OCI-LY3 (cell line): ENCODE results near the gene MTUS2.
A peak's percentile ranks its signal among the peaks of the same experiment; 100 is the strongest.

Source experiments
- H2AFZ ChIP-seq: fragments of 200-600, 300-600 bp; shearing (Covaris generic); 2 replicates; pipeline ENCODE4 v1.6.0; 2014; ENCODE audit warnings: antibody characterized with exemption, low read depth, low read length
- H3K27ac ChIP-seq: fragments of 200-600, 300-600 bp; sonication (generic); 2 replicates; pipeline ENCODE4 v1.5.1; 2014; ENCODE audit warnings: mild to moderate bottlenecking, low read length, moderate library complexity, mixed read lengths
- H3K27me3 ChIP-seq: fragments of 200-600, 300-600 bp; sonication (generic); 2 replicates; pipeline ENCODE4 v1.6.1; 2014; ENCODE audit warnings: low read depth, low read length, mixed read lengths
- H3K36me3 ChIP-seq: fragments of 200-600, 300-600 bp; sonication (generic); replicated peaks from 2 replicates; pipeline ENCODE3; 2014; ENCODE audit warnings: low read depth, low read length, mixed read lengths
- H3K4me1 ChIP-seq: fragments of 300-600, 200-600 bp; sonication (generic); 2 replicates; pipeline ENCODE4 v1.6.1; 2014; ENCODE audit warnings: low read length, mixed read lengths
- H3K4me2 ChIP-seq: fragments of 200-600, 300-600 bp; sonication (generic); 2 replicates; pipeline ENCODE4 v1.6.1; 2014; ENCODE audit warnings: low read length, mixed read lengths
- H3K4me3 ChIP-seq: fragments of 300-600, 200-600 bp; sonication (generic); 2 replicates; pipeline ENCODE4 v1.5.1; 2014; ENCODE audit warnings: antibody characterized with exemption, mild to moderate bottlenecking, low read length, moderate library complexity
- H3K79me2 ChIP-seq: fragments of 300-600, 200-600 bp; shearing (Covaris generic); 2 replicates; pipeline ENCODE4 v1.6.1; 2014; ENCODE audit warnings: mild to moderate bottlenecking, low read length, mixed read lengths
- H3K9ac ChIP-seq: fragments of 300-600, 200-600 bp; shearing (Covaris generic); 2 replicates; pipeline ENCODE4 v1.6.0; 2014; ENCODE audit warnings: mild to moderate bottlenecking, low read length, moderate library complexity
- H3K9me3 ChIP-seq: fragments of 200-600, 300-600 bp; shearing (Covaris generic); 2 replicates; pipeline ENCODE4 v1.6.1; 2014; ENCODE audit warnings: low read length, mixed read lengths; ENCODE audit not compliant: insufficient read depth
- H4K20me1 ChIP-seq: fragments of 200-600, 300-600 bp; sonication (generic); 2 replicates; pipeline ENCODE4 v1.6.1; 2016; ENCODE audit warnings: low read length, mixed read lengths; ENCODE audit not compliant: insufficient read depth
- CTCF ChIP-seq: fragments of 200-600, 300-600 bp; sonication (generic); IDR thresholded peaks from 2 replicates; pipeline ENCODE4 v1.5.1; 2014; ENCODE audit warnings: antibody characterized with exemption, low read length, low read depth
- EZH2phosphoT487 ChIP-seq: fragments of 200-600 bp; shearing (Covaris generic); IDR thresholded peaks from 2 replicates; pipeline ENCODE4 v1.6.1; 2018; ENCODE audit warnings: antibody characterized with exemption, mixed run types, low read depth

Gene MTUS2

GRCh38 chr13:29493796-29494195, 673.7 kb downstream of the MTUS2 start:
- Histone ChIP-seq H3K79me2 (no peaks in the 10 kb centered on the region), H3K4me1 (peaks cover 51% of the 10 kb centered on the region), H2AFZ (no peak overlapping the region), H3K36me3 (no peaks in the 10 kb centered on the region), H3K9me3 (no peaks in the 10 kb centered on the region), H3K9ac (peak overlapping the region; percentile 31), H3K27me3 (0 out of 2 replicates have a peak, but pooled peaks cover 9% of the 10 kb centered on the region), H3K27ac (peak overlapping the region; percentile 75), H4K20me1 (no peaks in the 10 kb centered on the region), H3K4me3 (no peak overlapping the region), H3K4me2 (peak overlapping the region; percentile 93)
- no peak for TF ChIP-seq CTCF
- TF ChIP-seq EZH2phosphoT487: no peak

DNA sequence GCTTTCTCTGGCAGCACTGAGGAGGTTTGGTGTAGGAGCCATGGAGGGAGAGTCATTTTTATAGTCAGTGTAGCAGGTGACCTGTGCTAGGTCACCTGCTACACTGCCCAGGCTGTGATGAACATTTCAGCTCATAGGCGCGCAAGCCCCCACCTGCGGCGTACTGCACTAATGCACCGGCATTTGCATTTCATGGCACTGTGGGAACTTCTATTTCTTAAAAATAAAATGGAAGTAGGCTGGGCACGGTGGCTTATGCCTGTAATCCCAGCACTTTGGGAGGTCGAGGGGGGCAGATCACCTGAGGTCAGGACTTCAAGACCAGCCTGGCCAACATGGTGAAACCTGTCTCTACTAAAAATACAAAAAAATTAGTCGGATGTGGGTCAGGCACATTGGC, 674.4 kb downstream of the MTUS2 start:
- no peaks in the 10 kb centered on the region for H3K79me2 ChIP-seq
- peak overlapping the region; percentile 52 for H3K4me3 ChIP-seq
- H3K9me3 ChIP-seq: no peaks in the 10 kb centered on the region
- H3K9ac ChIP-seq: peak overlapping the region; percentile 39
- H3K36me3 ChIP-seq: no peaks in the 10 kb centered on the region
- TF ChIP-seq EZH2phosphoT487: no peak
- TF ChIP-seq CTCF: no peak
- H4K20me1 ChIP-seq: no peaks in the 10 kb centered on the region
- H3K27me3 ChIP-seq: 0 out of 2 replicates have a peak, but pooled peaks cover 9% of the 10 kb centered on the region
- H3K27ac ChIP-seq: peak overlapping the region; percentile 75
- peaks cover 51% of the 10 kb centered on the region for H3K4me1 ChIP-seq
- H3K4me2 ChIP-seq: peak overlapping the region; percentile 93
- 0 out of 2 replicates have a peak overlapping the region, but pooled peaks have one; percentile 10 for H2AFZ ChIP-seq

DNA sequence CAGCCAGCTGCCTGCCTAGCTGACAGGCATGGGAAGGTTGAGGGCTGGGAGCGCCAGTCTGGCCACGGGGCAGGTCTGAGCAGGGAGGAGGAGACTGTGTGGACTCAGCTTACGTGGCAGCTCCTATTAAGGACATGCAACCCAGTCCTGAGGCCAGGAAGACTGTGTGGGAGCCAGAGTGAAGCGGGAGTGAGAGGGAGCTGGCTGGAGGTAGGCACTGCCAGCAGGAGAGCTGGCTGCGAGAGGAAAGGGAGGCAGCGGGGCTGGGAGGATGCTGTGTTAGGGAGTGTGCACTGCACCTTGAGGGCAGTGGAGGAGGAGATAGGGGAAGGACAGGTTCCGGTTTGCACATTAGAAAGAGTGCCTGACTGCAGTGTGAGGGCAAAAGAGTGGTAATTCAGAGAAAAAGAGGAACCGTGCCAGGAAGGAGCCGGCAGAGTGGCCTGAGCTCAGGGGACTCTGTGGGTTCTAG, 676.1 kb downstream of the MTUS2 start:
- no peaks in the 10 kb centered on the region for H3K9me3 ChIP-seq
- no peaks in the 10 kb centered on the region for H4K20me1 ChIP-seq
- no peaks in the 10 kb centered on the region for H3K36me3 ChIP-seq
- peak overlapping the region; percentile 93 for H3K4me2 ChIP-seq
- peak overlapping the region; percentile 68 for H3K9ac ChIP-seq
- peaks cover 51% of the 10 kb centered on the region for H3K4me1 ChIP-seq
- no peak for TF ChIP-seq CTCF
- TF ChIP-seq EZH2phosphoT487: no peak
- peak overlapping the region; percentile 70; the same call in 1 of the 2 replicates for H2AFZ ChIP-seq
- H3K27me3 ChIP-seq: 0 out of 2 replicates have a peak, but pooled peaks cover 9% of the 10 kb centered on the region
- H3K4me3 ChIP-seq: peak overlapping the region; percentile 72
- no peaks in the 10 kb centered on the region for H3K79me2 ChIP-seq
- H3K27ac ChIP-seq: peak overlapping the region; percentile 75

DNA sequence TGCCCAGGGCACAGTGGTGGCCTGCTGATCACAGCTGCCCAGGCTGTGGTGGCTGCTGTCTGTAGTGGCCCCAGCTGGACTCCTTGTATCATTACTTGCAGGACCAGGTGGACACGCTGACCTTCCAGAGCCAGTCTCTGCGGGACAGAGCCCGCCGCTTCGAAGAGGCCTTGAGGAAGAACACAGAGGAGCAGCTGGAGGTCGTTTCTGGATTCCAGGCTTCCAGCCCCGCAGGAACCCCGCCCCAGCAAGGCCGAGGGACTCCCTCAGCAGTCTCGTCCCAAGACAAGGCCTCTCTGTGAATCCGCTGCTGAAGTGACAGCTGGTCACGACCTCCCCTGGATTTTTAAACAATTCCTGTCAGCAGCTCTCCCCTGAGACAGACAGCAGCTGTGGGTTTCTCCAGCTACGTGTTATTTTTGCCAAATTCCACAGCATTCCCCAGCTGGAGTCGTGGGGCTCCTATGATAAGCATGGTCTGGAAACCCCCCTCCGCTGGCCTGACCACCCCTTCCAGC, 677.1 kb downstream of the MTUS2 start:
- Histone ChIP-seq H3K9me3 (no peaks in the 10 kb centered on the region), H3K4me1 (peaks cover 49% of the 10 kb centered on the region), H4K20me1 (no peaks in the 10 kb centered on the region), H3K79me2 (no peaks in the 10 kb centered on the region), H3K9ac (no peak overlapping the region), H2AFZ (no peak overlapping the region), H3K4me2 (peak overlapping the region; percentile 93; the same call in 1 of the 2 replicates), H3K36me3 (no peaks in the 10 kb centered on the region), H3K27me3 (0 out of 2 replicates have a peak, but pooled peaks cover 3% of the 10 kb centered on the region), H3K27ac (no peak overlapping the region), H3K4me3 (no peak overlapping the region)
- TF ChIP-seq CTCF: no peak
- no peak for TF ChIP-seq EZH2phosphoT487
